NCI-H1092 (cell line): Measurements from ENCODE around the gene FGF7.
"Not testable (repeated sequence)": the region's sequence is repeated elsewhere in the genome, so short reads cannot be mapped to it uniquely, and the experiment has no call there.

Experiments used
- DNase-seq: peaks from one replicate; lab custom pipeline; 2025; lab: John Stamatoyannopoulos, UW

The FGF7 gene

DNA sequence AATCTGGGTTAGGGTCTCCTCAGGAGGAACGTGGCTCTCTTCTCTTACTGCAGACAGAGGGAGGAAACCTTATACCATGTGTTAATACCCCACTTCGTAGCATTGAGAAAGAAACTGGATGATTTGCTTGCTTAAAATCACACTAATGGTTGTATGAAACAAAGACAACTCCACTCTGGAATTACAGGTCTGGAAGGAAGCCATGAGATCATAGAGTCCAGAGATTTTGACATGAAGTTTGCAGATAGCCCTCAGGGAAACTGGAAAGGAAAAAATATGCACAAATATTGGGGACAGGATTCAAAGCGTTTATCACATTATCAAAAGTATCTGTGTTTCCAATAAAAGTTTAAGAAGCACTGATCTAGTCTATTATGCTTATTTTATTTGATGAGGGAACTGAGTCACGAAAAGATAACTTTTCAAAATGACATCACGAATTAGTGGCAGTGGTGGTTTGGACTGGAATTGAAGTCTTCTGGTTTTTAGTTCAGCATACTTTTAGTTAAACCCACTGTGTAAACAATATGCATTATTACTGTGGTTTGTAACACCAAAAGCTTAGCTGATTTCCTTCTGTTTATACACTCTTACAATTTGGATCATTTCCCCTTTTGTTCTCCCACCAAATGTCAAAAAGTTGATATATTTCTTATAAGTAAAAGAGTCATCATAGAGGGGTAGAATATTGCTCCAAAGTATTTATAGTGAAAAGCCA is 16.8 kb downstream of the FGF7 start:
- no peak for DNase-seq

DNA sequence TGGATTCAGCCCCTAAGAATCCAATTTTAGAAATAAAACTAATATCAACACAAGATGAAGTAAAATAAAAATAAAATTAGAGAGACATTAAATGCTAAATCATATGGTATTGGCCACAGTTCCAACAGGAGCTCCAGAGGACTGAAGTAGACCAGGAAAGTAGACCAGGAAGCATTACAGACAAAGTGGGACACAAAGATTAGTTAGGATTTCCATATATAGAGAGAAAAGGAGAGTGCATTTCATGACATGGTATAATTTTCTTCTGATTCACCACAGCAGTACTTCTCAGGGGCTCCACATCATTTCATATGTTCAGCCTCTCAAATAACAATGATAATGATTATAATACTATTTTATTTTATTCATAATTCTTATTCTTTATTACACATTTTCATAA is 18.3 kb downstream of the FGF7 start:
- no peak for DNase-seq

DNA sequence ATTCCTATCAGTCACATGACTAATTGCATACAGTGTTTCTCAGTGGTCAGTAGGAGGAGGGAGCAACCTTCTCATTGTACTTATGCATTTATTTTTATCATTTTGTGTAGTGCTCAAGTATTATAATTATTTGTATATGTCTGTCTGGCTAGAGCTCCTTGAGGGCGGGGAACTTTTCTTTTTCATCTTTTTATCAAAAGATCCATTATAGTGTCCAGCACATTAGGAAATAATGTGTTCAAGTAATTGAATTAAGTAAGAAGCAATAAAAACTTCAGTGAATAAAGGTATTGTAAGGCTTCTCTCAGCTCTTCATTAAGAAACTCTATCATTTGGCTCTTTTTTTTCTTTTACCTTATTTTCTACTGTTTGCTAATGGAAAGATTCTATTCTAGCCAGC is 18.8 kb downstream of the FGF7 start:
- no peak for DNase-seq

DNA sequence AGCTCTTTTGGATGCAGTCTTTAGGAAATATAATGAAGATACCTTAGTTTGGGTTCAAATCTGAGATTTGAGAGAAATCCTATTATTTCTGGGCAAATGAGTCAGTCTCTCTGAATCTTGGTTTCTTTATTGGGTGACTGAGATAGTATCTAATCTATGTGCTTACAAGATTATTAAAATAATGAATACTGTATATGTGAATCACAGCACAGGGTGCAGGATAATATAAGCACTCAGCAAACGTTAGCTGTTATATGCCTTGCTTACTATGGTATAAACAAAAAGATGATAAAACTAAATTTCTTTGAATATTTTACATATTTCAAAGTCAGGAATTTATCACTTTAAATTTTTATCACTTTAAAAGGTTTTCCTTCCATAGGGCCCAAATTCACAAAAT is 29.6 kb downstream of the FGF7 start:
- DNase-seq, result no peak

DNA sequence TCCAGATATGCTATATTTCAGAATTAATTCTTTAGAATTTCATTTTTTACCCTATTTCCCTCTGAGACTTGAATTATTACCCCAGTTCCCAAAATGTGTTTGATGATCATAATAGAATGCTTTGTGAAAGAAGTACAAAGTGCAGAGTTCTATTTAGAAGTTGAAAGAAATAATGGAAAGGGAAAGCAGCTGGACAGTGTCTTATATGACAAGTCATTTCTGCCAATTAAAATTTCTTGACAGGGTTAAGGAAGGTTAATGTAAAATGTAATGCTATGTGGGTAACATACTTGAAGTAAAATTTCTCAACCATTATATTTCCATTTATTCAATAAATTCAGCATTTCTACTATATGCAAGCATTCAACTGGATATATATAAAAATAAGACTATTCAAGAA is 33.1 kb downstream of the FGF7 start:
- DNase-seq, result no peak

DNA sequence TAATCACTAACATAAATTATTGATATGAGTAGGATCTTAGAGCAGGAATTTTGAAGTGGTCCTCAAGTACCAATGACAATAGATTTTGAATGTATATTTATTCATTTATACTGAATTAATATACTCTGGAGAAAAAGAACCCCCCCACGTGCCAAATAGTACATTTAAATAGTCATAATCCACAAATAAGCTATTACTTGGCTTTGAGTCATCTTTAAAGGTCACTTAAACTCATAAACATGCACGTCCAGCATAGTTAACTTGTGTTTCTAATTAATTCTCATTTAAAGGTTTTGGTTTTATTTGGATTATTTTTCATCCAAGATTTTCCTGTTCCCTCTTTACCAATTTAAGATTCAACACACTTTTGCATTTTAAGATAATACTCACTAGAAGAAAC is 35.1 kb downstream of the FGF7 start:
- DNase-seq, result no peak

DNA sequence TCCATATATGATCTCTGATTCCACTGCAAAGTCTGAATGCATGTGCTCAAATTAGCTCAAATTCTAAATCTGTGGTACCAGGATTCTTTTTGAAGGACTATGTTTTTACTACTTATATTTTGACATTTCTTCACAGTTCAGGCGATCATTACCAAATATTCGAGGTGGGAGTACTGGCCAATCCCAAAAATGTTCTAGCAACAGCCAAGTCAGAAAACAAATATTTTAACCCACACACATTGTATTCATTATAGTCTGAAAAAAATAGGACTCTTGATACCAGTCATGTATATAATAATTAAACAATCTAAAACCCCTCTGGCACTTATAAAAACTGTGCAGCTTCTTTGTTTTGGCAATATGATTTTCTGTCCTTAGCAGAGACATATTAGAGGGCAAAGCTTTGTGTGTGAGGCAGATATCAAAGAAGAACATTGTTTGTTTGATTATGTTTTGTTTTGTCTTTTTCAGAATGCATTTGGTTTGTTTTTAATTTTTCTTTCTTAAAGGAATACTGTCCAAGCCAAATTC is 37.4 kb downstream of the FGF7 start:
- DNase-seq, result no peak

DNA sequence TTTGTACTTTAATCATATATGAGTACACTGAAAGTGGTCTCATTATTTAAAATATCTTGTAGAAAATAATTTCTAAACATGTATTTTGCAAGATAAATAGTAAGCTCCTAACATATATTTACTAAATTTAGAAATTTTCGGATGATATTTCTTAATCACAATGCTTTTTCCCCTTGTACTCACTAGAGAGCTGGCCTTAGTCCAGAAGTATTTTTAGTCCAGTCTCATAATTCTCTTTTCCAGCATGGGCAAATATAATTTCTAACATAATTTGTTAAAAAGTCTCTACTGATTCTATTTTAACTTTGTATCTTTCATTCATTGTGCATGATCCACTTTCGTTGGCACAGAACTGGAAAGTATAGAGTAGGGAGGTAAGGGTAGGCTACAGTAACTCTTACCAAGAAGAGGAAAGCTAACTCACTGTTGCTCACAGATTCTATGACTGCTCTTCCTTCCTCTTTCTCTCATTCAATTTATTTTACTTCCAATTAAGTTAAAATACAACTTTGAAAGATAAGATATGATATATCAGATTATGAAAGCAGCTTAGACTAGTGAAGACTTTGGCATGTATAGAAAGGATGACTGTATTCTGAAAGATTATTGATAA is 39.3 kb downstream of the FGF7 start:
- DNase-seq, result no peak

DNA sequence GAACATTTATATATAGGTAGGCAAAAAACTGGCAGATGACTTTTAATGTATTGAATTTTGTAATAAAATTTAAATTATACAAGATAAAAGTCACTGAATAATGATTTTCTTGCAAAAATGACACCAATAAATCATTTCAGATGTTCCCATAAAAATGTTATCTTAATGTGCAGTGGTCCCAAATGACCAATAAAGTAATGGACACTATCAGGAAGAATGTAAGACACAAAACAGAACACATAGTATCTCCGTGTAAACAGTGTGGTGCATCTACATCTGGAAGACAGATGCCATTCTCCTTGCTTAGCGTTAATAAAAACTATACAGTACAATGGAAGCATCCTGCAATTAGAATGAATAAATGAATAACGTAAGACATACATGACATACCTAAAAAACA is 41.5 kb downstream of the FGF7 start:
- DNase-seq, result no peak

DNA sequence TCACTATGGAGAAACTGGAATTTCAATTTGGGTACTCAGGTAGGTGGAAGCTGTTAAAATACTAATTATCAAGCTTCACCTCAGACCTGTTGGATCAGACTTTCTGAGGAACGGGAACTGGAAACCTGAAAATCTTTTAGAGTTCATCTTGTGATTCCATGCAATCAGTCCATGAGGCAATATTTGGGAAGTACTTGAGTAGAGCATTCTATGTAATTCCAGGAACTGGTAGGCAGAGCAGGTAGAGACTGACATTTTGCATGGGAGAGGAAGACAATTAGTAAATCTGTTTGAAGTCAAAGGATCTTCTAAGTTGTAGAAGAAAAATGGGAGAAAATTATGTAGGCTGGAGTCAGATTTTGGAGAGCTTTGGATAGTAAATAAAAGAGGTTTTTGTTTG is 43.1 kb downstream of the FGF7 start:
- no peak for DNase-seq

DNA sequence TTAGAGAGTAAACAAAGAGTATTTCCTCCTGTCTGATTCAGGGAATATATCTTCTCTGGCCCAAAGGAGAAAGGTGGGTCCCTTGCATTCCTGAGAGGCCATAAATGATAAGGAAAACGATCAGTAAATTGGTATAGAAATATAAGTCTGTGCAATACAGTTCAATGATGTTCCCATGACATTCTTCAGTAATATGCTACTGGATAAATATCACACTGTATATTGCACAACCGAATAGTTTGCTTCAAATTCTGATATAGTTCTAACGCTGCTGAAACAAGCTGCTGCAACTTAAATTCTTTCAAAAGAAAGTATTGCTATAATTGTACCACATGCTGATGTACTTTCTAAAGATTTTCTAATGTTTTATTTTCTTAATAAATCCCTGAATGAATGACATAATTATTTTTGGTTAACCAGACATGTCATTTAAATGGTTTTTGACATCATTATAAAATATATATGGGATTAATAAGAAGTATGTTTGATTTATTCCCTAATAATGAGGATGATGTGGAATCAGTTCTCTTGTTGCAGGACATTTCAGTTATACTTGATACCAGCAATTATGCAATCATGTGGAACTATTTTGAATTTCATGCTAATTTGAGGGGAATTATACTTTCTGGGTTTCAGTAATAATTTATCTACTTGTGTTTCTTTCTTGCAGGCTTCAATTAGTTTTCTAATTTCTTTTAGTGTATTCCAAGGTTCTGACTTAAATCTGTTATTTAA is 44.9 kb downstream of the FGF7 start:
- no peak for DNase-seq

DNA sequence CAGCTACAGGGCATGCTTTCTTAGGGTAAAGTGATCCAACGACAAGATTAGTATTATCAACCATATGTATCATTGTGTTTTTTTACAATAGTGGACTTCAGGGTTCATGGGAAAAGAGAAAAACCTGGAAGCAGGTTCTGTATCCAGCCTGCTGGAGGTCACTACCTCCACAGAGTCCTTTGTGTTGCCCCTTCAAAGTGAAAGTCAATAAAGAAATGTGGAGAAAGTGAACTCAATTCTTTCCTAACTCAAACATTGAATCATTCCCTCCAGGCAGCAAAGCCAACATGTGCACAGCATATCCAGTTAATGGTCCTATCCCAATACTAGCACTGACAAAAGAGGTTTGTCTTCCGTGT is 45.4 kb downstream of the FGF7 start:
- DNase-seq, result no peak

DNA sequence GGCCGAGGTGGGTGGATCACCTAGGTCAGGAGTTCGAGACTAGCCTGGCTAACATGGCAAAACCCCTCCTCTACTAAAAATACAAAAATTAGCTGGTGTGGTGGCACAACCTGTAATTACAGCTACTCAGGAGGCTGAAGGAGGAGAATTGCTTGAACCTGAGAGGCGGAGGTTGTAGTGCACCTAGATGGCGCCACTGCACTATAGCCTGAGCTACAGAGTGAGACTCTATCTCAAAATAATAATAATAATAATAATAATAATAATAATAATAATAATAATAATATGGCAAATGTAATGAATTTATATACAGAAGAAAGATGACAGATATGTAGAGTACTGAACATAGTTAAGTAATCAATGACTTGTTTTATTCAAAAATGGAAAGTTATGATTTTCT is 48.2 kb downstream of the FGF7 start:
- DNase-seq, result not testable (repeated sequence)

DNA sequence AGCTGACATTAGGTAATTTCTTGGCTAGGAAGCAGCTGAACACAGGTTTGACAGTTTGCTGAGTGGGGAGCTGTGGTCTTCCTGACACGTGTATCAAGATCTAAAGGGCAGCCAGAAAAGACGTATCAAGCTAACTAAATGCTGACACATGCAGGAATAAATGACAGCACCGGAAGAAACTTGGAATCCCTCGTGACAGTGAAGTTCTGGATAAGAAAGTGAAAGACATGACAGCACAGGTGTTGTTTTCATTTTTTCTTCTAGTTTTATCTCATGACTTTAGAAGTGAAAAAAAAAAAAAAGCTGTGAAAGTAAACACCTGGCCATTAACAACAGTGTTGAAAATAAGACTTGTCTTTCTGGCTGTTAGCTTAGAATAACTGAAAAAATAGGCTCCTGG is 48.7 kb downstream of the FGF7 start:
- DNase-seq, result no peak

DNA sequence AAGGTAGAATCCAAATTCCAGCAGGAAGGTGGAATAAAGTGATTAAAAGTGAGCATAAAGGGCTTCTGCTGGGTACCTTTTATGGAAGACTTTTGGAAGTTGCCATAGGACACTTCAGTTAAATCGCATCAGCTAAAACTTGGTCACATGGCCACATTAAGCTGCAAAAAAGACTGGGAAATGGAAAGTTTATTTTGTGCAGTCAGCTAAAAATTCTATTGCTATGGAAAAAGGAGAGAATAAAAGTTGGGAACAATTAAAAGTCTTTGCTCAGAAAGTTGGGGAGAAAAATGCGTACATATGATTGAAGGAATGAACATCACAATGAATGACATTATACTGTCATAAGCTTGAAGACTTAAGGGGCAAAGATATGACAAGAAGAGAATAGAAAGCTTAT is 49.3 kb downstream of the FGF7 start:
- no peak for DNase-seq

DNA sequence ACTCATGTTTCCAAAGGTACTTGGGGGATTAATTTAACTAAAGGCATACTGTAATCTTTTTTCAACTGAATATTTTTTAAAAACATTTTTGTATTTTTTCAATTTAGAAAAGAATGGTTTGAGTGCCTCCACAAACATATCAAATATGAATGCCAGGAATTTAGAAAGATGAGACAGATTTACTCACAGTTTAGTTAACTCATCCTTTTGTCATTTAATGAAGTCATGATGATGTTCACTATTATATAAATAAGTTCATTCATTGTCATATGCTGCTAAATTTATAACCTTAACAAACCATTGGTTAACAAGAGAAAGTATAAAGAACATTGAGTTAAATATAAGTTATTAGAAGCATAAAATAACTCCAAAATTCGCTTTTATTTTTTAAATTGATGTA is 50.0 kb downstream of the FGF7 start:
- DNase-seq, result no peak

DNA sequence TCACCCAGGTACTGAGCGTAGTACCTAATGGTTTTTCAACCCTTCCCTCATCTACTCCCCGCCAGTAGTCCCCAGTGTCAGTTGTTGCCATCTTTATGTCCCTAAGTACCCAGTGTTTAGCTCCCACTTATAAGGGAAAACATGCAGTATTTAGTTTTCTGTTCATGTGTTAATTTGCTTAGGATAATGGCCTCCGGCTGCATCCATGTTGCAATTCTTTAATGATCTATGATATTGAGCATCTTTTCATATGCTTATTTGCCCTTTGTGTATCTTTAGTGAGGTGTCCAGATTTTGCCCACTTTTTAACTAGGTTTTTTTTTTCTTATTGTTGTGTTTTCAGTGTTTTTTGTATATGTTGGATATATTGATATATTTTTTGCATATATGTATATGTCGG is 55.0 kb downstream of the FGF7 start:
- not testable (repeated sequence) for DNase-seq

DNA sequence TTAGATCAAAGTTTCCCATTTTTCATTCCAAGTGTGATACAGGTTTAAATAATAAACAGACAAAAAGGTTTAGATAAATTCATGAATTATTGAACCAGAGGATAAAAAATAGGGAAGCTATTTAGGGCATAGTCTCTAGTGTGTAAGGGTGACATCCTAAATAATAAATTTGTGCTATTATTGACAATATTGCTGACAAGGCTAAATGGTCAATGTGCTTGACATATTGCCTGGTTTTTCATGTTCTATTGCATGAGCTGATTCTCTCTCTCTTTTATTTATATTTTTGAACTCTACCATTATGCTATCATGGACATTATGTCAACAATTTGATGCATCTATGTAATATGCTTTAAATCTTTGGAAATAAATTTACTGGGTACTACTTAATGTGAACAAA is 55.9 kb downstream of the FGF7 start:
- DNase-seq, result not testable (repeated sequence)

DNA sequence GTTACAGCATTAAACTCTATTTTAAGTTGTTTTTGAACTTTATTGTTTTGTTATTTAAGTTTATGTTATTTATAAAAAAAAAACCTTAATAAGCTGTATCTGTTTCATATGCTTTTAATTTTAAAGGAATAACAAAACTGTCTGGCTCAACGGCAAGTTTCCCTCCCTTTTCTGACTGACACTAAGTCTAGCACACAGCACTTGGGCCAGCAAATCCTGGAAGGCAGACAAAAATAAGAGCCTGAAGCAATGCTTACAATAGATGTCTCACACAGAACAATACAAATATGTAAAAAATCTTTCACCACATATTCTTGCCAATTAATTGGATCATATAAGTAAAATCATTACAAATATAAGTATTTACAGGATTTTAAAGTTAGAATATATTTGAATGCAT is 62.4 kb downstream of the FGF7 start:
- DNase-seq, result not testable (repeated sequence)

DNA sequence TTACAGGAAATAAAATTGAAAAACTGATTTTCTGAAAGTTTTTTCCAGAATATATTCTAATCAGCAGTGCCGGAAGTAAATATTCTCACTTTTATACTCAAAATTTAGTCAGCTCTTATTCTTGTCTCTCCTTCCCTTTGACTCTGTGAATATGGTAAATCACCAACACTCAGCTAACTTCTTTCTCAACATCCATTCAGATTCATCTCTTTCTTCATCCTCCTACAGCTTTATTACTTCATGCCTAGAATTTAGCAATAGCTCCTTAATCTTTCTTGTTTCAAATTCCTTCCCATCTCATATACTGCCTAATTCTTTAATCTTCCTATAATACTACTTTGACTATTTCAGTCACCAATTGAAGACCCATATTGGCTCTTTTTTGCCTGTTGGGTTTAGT is 67.9 kb downstream of the FGF7 start:
- no peak for DNase-seq

DNA sequence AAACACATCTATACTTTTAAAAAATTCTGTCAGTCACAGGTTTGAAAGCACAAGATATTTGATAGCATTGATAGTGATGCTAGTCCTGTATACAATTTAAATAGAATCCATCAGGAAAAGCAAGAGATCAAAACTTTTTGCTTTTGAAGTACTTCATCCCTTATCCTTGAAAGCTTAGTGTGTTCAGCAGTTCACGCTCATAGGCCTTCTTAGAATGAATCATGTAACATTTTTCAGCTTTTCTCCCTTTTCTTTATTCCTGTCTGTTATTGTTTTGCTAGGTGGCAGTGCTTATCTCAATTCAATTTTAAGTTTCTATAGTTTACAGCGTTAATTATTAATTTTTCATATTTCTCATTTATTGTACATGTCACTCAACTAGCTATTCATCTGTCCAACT is 69.1 kb downstream of the FGF7 start:
- no peak for DNase-seq

DNA sequence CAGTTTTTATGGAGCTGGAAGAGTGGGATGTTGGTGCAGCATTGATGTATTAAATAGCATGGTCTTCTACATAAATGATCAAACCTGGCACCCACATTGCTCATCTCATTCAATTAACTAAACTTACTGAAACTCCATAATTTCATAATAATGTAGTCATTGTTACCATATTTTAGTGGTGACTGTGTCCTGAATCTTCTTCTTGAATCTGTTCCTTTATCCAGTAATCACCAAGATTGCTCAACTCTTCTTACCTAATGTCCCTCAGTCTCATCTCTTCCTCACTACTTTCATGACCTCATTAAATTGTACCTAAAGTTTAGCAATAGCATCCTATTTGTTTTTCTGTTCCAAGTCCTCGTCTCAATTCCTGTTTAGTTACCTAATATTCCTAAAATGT is 69.8 kb downstream of the FGF7 start:
- no peak for DNase-seq

DNA sequence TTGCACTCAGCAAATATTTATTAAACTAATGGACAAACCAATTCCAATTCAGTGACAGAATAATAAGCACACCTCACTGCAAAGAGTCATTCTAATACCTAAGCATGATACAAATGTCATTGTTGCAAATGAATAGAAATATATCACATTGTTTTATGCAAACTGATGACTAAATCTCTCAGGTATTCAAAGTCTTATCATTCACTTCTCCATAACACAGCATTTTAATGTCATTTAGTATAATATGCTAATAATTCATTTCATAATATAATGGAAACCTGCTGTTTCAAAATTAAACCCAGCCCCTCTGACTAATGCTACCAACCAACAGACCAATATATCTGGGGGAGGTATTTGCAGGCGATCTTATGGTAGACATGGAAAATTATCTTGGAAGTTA is 71.8 kb downstream of the FGF7 start:
- DNase-seq, result no peak
